ENCODE measurements around the gene ANAPC10.

GRCh38 chr4:145042601-145043285, 55.3 kb downstream of the ANAPC10 start:
- no peak for TF ChIP-seq EZH2phosphoT487 (IDR thresholded peaks at IDR 0.05; ENCODE audit: borderline replicate concordance, low read length)
- TF ChIP-seq CTCF (IDR thresholded peaks at IDR 0.05; ENCODE audit: low read depth, low read length, poor library complexity, severe bottlenecking), result no peak

Data from DOHH2 (cell line).